ENCODE measurements around the gene HOXC10.

The HOXC10 gene

GRCh38 chr12:54006559-54007220 is 21.7 kb downstream of the HOXC10 start:
- Histone ChIP-seq H3K9me3 (ENCODE audit: control insufficient read depth, insufficient read depth, low read length) (no peaks in the 10 kb centered on the region), H3K4me3 (ENCODE audit: low read length) (peak overlapping the region; percentile 61), H4K20me1 (ENCODE audit: control insufficient read depth, insufficient read depth, low read depth, low read length) (no peaks in the 10 kb centered on the region), H3K27me3 (ENCODE audit: control insufficient read depth, low read length) (peaks cover 94% of the 10 kb centered on the region), H3K4me2 (ENCODE audit: low read length) (peak overlapping the region; percentile 78), H3K9me2 (replicated peaks; ENCODE audit: control insufficient read depth, low read length) (no peaks in the 10 kb centered on the region), H3K27ac (ENCODE audit: low read depth, low read length) (no peak overlapping the region), H3F3A (ENCODE audit: control insufficient read depth, insufficient read depth) (no peaks in the 10 kb centered on the region), H3K4me1 (ENCODE audit: control insufficient read depth, low read length) (peaks cover 27% of the 10 kb centered on the region), H3K36me3 (ENCODE audit: control insufficient read depth, low read length) (no peaks in the 10 kb centered on the region), H3K79me2 (ENCODE audit: control insufficient read depth, low read length) (no peaks in the 10 kb centered on the region)
- TF ChIP-seq EZH2phosphoT487 (IDR thresholded peaks at IDR 0.05; ENCODE audit: borderline replicate concordance, low read length) (no peak; the same call in none of the 2 replicates), CTCF (IDR thresholded peaks at IDR 0.05; ENCODE audit: low read depth, low read length, poor library complexity, severe bottlenecking) (no peak)

DNA sequence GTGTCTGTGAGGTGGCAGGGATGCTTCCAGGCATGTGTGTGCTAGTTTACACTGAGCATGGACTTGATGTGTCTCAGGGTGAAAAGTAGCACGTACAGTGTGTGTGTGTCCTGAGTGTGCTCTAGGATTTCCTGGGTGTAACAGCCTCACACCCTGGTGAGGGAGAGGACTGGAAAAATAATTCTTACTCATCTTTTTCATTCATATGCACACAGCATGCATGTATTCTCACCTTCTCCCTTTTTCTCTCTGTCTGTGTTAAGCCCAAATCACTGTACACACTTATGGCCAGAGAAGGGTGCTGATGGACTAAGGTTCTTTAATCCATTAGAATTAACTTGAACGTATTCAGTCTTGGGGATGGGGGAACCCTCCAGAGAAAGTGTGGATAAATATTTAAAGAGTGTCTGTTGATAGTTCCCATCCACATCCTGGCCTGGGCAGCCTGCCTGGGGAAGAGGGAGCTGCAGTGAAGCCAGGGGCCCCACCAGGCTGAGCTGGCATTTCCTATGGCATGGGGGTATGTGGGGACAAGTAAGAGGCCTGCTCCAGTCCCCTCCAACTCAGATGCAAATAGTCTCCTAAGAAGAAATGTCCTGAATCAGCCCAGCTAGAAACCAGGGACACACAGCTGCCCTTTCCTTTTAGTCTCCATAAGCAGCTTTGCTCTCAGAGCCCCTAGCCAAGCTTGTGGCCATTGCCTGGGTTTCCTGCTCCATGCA is 22.8 kb downstream of the HOXC10 start:
- Histone ChIP-seq H3K79me2 (ENCODE audit: control insufficient read depth, low read length) (no peaks in the 10 kb centered on the region), H4K20me1 (ENCODE audit: control insufficient read depth, insufficient read depth, low read depth, low read length) (no peaks in the 10 kb centered on the region), H3F3A (ENCODE audit: control insufficient read depth, insufficient read depth) (no peaks in the 10 kb centered on the region; the same call in 1 of the 2 replicates), H3K27ac (ENCODE audit: low read depth, low read length) (no peak overlapping the region), H3K9me2 (replicated peaks; ENCODE audit: control insufficient read depth, low read length) (no peaks in the 10 kb centered on the region), H3K4me2 (ENCODE audit: low read length) (no peak overlapping the region), H3K9me3 (ENCODE audit: control insufficient read depth, insufficient read depth, low read length) (no peaks in the 10 kb centered on the region), H3K27me3 (ENCODE audit: control insufficient read depth, low read length) (peaks cover 88% of the 10 kb centered on the region), H3K36me3 (ENCODE audit: control insufficient read depth, low read length) (no peaks in the 10 kb centered on the region), H3K4me1 (ENCODE audit: control insufficient read depth, low read length) (peaks cover 27% of the 10 kb centered on the region), H3K4me3 (ENCODE audit: low read length) (no peak overlapping the region)
- TF ChIP-seq CTCF (IDR thresholded peaks at IDR 0.05; ENCODE audit: low read depth, low read length, poor library complexity, severe bottlenecking): no peak
- TF ChIP-seq EZH2phosphoT487 (IDR thresholded peaks at IDR 0.05; ENCODE audit: borderline replicate concordance, low read length): no peak

GRCh38 chr12:54008260-54008552 is 23.3 kb downstream of the HOXC10 start:
- Histone ChIP-seq H3K4me1 (ENCODE audit: control insufficient read depth, low read length) (peaks cover 27% of the 10 kb centered on the region), H3K79me2 (ENCODE audit: control insufficient read depth, low read length) (no peaks in the 10 kb centered on the region), H3K36me3 (ENCODE audit: control insufficient read depth, low read length) (no peaks in the 10 kb centered on the region), H3K27ac (ENCODE audit: low read depth, low read length) (no peak overlapping the region), H3K4me2 (ENCODE audit: low read length) (no peak overlapping the region), H3K27me3 (ENCODE audit: control insufficient read depth, low read length) (peaks cover 88% of the 10 kb centered on the region), H4K20me1 (ENCODE audit: control insufficient read depth, insufficient read depth, low read depth, low read length) (no peaks in the 10 kb centered on the region), H3F3A (ENCODE audit: control insufficient read depth, insufficient read depth) (no peaks in the 10 kb centered on the region; the same call in 1 of the 2 replicates), H3K9me2 (replicated peaks; ENCODE audit: control insufficient read depth, low read length) (no peaks in the 10 kb centered on the region), H3K9me3 (ENCODE audit: control insufficient read depth, insufficient read depth, low read length) (no peaks in the 10 kb centered on the region), H3K4me3 (ENCODE audit: low read length) (no peak overlapping the region)
- TF ChIP-seq EZH2phosphoT487 (IDR thresholded peaks at IDR 0.05; ENCODE audit: borderline replicate concordance, low read length) (no peak), CTCF (IDR thresholded peaks at IDR 0.05; ENCODE audit: low read depth, low read length, poor library complexity, severe bottlenecking) (no peak)

Measured in DOHH2 (cell line).